ENCODE data around the gene MECP2. TPM values are rescaled to one million over a fixed set of nuclear protein-coding genes. Genes with fewer than 3 reads are reported as not detected.
"Not testable (repeated sequence)": the region's sequence is repeated elsewhere in the genome, so short reads cannot be mapped to it uniquely, and the experiment has no call there.

MECP2 gene
- total RNA-seq = 10 to 100 TPM; 34.4 to 35.3 TPM
- 29.4 TPM for polyA plus RNA-seq (2013, experiment 1 of 2)
- 27.3 TPM for polyA plus RNA-seq (2013, experiment 2 of 2)
- long read RNA-seq, experiment 1, full-length matches to known transcripts = 5 of 13 reads
- long read RNA-seq, experiment 1, partial matches to known transcripts = 0 of 13 reads
- long read RNA-seq, experiment 1, other reads (novel, unspliced or antisense) = 8 of 13 reads
- long read RNA-seq, experiment 2, full-length matches to known transcripts = 37 of 52 reads
- long read RNA-seq, experiment 2, partial matches to known transcripts = 2 of 52 reads
- long read RNA-seq, experiment 2, other reads (novel, unspliced or antisense) = 13 of 52 reads
- long read RNA-seq, experiment 3, full-length matches to known transcripts = 8 of 17 reads
- long read RNA-seq, experiment 3, partial matches to known transcripts = 2 of 17 reads
- long read RNA-seq, experiment 3, other reads (novel, unspliced or antisense) = 7 of 17 reads
- long read RNA-seq, experiment 4, full-length matches to known transcripts = 1 of 4 reads
- long read RNA-seq, experiment 4, partial matches to known transcripts = 0 of 4 reads
- long read RNA-seq, experiment 4, other reads (novel, unspliced or antisense) = 3 of 4 reads

GRCh38 chrX:154097589-154098541 lies at the start of gene MECP2:
TSS of gene MECP2 (minus strand) at chrX:154097717.
- H3K27ac ChIP-seq (ENCODE audit: low read depth, low read length) = peak within 1 kb of the TSS; percentile 72
- WGBS, 2 experiments (ENCODE audit: insufficient coverage in 1 of 2, insufficient read length in 1 of 2) = 12 to 100% methylated on average over 2 to 55 of the region's 75 CpGs

GRCh38 chrX:154144010-154144409 lies 46.5 kb upstream of the MECP2 start, which contains the start of gene OPN1LW:
TSS of gene OPN1LW (plus strand) at chrX:154144243. CDS start at chrX:154144284, 41 bp downstream.
- H3K9me3 ChIP-seq (ENCODE audit: control insufficient read depth, low read length); H3K4me3 Mint-ChIP-seq; H3K9ac ChIP-seq (ENCODE audit: extremely low read depth, low read length, poor library complexity, severe bottlenecking); H3K4me1 Mint-ChIP-seq; H3K27me3 Mint-ChIP-seq (ENCODE audit: insufficient read depth); H3K36me3 Mint-ChIP-seq (ENCODE audit: low read depth); H3K27ac ChIP-seq (ENCODE audit: low read depth, low read length); H3K27ac Mint-ChIP-seq; H3K4me3 ChIP-seq (ENCODE audit: low read length); H3K27me3 ChIP-seq (ENCODE audit: control insufficient read depth, insufficient read depth, low read length, poor library complexity, severe bottlenecking); H3K4me1 ChIP-seq (ENCODE audit: control insufficient read depth, insufficient read depth, low read length); H3K36me3 ChIP-seq (ENCODE audit: control insufficient read depth, insufficient read depth, low read length): not testable (repeated sequence)
- WGBS, 2 experiments (ENCODE audit: insufficient coverage in 1 of 2, insufficient read length in 1 of 2) = 95% methylated on average over 8 of the region's 15 CpGs; no CpG with 5 or more reads in 1 of the 2 experiments
- H3K9me3 Mint-ChIP-seq = peaks cover 40% of the 10 kb centered on the region
- peak; percentile 30 for DNase-seq

More at GRCh38 chrX:154097589-154098541, at the start of gene MECP2:
- peak within 1 kb of the TSS; percentile 71 for H3K4me3 Mint-ChIP-seq
- Histone ChIP-seq H3K27me3 (ENCODE audit: control insufficient read depth, insufficient read depth, low read length, poor library complexity, severe bottlenecking) (no peaks in the 10 kb centered on the region), H3K4me3 (ENCODE audit: low read length) (peak within 1 kb of the TSS; percentile 88), H3K36me3 (ENCODE audit: control insufficient read depth, insufficient read depth, low read length) (no peaks in the 10 kb centered on the region), H3K9ac (ENCODE audit: extremely low read depth, low read length, poor library complexity, severe bottlenecking) (peak within 1 kb of the TSS; percentile 41), H3K4me1 (ENCODE audit: control insufficient read depth, insufficient read depth, low read length) (no peaks in the 10 kb centered on the region), H3K9me3 (ENCODE audit: control insufficient read depth, low read length) (no peaks in the 10 kb centered on the region)
- no peak for TF ChIP-seq CTCF (conservative IDR thresholded peaks at IDR 0.05)
- H3K4me1 Mint-ChIP-seq = peaks cover 33% of the 10 kb centered on the region
- H3K36me3 Mint-ChIP-seq (ENCODE audit: low read depth) = peaks cover 4% of the 10 kb centered on the region
- no peaks in the 10 kb centered on the region for H3K27me3 Mint-ChIP-seq (ENCODE audit: insufficient read depth)
- H3K9me3 Mint-ChIP-seq = peaks cover 63% of the 10 kb centered on the region
- H3K27ac Mint-ChIP-seq = peak within 1 kb of the TSS; percentile 87
- peak; percentile 96 for DNase-seq

GRCh38 chrX:154142950-154143745 lies 45.6 kb upstream of the MECP2 start:
- Mint-ChIP-seq H3K27ac (no peak overlapping the region), H3K36me3 (ENCODE audit: low read depth) (no peaks in the 10 kb centered on the region), H3K4me1 (no peaks in the 10 kb centered on the region), H3K4me3 (no peak overlapping the region), H3K9me3 (peaks cover 46% of the 10 kb centered on the region), H3K27me3 (ENCODE audit: insufficient read depth) (peaks cover 3% of the 10 kb centered on the region)
- no peak for DNase-seq
- no peak overlapping the region for H3K9ac ChIP-seq (ENCODE audit: extremely low read depth, low read length, poor library complexity, severe bottlenecking)
- H3K4me3 ChIP-seq (ENCODE audit: low read length) = no peak overlapping the region
- no peaks in the 10 kb centered on the region for H3K9me3 ChIP-seq (ENCODE audit: control insufficient read depth, low read length)
- TF ChIP-seq CTCF (conservative IDR thresholded peaks at IDR 0.05) = no peak
- no peaks in the 10 kb centered on the region for H3K36me3 ChIP-seq (ENCODE audit: control insufficient read depth, insufficient read depth, low read length)
- no peak overlapping the region for H3K27ac ChIP-seq (ENCODE audit: low read depth, low read length)
- 92 to 100% methylated on average over 9 to 21 of the region's 23 CpGs for WGBS, 2 experiments (ENCODE audit: insufficient coverage in 1 of 2, insufficient read length in 1 of 2)
- no peaks in the 10 kb centered on the region for H3K27me3 ChIP-seq (ENCODE audit: control insufficient read depth, insufficient read depth, low read length, poor library complexity, severe bottlenecking)
- no peaks in the 10 kb centered on the region for H3K4me1 ChIP-seq (ENCODE audit: control insufficient read depth, insufficient read depth, low read length)

Data from endodermal cell (in vitro differentiated cells).